ENCODE measurements around the gene CBS.
A peak's percentile ranks its signal among the peaks of the same experiment; 100 is the strongest.
"Not testable (repeated sequence)": the region's sequence is repeated elsewhere in the genome, so short reads cannot be mapped to it uniquely, and the experiment has no call there.

Gene CBS

DNA sequence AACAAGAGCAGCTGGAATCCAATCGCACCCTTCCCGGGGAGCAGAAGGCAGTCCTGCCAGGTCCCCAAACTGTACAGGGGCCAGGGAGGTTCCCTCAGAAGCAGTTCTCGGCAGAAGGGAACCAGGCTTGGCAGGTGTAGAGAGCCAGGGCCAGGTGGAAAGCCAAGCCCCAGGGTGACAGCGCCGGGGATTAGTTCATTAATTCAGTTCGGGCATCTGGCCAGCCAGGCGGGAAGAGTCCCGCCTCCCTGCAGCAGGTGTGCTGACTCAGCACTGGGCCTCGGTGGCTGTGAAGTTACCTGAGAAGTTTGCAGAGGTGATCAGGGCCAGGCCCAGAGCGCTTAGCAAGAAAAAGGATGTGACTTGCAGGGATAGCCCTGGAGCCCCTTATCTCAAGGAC, 6.0 kb downstream of the CBS start:
- DNase-seq: not testable (repeated sequence)

DNA sequence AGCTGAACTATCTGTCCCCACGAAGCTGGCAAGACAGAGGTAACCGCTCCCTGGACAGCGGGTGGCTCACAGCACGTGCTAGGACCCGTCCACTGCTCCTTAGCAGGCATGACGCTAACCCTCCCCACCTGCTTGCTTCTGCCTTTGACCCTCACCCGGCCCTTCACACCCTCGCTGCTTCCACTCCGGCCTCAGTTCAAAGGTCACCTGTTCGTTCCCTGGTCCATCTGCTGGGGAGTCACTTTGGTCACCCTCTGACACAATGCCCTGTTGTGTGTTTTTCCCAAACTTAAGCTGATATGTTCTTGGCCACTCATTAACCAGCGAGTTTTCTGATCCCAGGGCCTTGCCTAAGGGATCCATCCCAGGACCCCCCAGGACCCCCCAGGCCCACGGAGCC, 7.6 kb downstream of the CBS start:
- not testable (repeated sequence) for DNase-seq

DNA sequence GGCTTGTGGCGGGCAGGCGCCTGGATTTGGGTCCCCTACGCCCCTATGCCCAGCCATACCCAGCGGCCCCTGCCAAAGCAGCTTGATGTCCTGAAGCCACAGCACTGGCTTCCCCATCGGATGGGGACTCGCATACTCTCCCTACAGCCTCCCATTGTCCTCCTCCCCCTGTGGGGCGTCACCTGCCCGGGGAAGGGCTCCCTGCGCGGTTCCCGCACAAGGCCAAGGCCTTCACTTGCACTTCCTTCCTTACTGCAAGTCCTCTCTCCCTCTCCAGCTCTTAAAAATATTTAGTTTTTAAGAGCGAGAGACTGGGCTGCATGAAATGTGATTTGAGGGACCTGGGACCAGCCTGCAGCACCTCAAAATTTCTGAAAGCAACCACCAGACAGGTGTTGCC, 8.9 kb downstream of the CBS start:
- not testable (repeated sequence) for DNase-seq

DNA sequence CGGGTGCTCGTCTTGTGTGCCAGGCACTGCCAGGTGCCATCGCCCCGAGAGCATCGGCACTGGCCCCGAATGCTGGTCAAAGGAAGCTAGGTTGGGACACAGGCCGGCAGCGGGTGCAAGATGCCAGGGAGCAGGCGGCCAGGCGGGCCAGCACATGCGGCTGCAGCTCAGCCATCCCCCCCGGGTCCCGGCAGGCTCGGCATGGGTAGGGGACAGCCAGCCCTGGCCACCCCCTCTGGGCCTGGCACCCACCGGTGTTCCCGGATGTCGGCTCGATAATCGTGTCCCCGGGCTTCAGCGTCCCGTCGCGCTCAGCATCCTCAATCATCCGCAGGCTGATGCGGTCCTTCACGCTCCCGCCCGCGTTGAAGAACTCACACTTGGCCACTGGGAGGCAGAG, 9.6 kb downstream of the CBS start:
- DNase-seq: not testable (repeated sequence)

GRCh38 chr21:43064265-43064917, 11.2 kb downstream of the CBS start:
- DNase-seq: not testable (repeated sequence)

GRCh38 chr21:43062955-43063664, 12.5 kb downstream of the CBS start:
- DNase-seq: not testable (repeated sequence)

DNA sequence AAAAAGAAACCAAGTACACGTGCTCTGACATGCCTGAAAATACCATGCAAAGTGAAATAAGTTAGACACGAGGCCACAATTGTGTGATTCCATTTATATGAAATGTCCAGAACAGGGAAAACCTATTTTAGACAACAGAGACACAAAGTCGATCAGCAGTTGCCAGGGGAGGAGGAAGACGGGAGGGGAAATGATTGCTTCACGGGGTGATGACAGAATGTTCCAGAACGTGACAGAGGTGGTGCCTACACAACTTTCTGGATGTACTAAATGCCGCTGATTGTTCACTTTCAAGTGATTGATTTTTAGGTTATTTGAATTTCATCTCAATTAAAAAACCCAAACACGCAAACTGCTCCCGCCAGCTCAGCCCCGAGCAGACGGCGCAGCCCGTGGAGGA, 22.5 kb downstream of the CBS start:
- DNase-seq: not testable (repeated sequence)

DNA sequence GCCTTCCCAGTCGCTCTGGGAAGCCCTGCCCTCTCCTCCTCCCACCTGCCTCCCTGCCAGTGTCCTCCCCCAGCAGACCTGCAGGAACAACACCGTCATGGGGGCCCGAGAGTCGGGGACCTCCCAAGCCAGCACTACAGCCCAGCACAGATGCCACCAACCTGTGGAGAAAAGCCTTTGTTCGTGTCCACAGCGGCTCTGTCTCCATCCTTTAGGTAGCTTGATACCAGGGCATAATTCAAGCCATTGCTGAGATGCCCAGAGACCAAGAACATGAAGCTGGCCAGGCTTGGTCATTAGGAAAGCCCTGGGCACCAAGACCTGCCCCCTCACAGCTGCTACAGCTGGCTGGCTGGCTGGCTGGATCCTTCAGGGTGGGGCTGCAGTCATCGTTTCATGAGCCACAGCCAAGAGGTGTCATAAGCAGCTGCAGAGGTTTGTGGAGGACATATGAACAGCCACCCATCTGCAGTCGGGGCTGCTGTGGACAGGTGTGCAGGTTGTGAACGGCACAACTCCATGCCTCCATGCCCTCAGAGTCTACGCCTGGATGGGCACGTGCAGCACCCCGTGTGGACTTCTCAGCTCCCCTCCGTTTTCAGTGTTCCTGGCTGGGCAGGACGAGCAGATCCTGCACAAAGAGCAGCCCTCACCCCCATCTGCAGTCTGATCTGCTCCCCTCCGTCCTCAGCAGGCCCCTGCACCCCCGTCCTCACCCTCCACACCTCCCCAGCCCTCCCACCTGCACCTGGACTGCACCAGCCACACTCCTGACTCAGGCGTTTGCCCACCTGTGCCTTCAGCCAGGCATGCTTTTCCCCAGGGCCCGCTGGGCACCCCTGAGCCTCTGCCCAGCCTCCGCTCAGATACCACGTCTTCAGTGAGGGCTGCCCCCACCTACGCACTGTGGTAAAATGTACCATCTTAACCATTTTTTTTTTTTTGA, 29.5 kb downstream of the CBS start:
- peak; percentile 45 for DNase-seq

DNA sequence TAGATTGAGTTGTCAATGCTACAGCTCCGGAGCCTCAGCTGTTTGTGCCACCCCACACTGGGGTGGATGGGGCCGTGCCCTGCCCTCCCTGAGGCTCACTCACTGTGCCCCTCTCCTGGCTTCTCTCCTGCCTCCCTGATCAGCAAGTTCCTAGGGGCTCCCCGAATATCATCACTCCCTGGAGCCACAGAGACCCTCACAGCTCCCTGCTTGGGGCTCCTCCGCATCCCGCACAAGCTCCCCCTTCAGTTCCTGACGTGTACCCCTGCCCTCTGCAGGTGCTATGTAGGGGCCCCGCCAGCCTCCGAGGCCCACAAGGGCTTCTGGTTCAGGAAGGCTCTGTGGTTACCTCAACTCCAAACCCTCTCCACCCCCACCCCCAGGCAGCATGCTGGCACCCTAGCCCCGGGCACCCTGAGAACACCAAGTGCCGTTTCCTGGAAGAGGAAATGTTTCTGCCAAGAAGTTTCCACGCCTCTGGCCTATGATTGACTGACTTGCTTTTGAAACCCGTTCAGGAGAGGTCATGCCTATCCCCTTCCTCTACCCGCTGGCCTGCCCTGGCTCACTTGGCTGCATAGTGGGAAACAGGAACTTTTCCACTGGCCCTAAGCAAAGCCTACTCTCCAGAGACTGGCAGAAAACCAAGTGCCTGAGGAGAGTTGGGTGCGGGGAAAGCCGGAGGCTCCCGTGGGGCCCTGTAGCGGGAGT, 30.3 kb downstream of the CBS start:
- not testable (repeated sequence) for DNase-seq

- DNase-seq: not testable (repeated sequence)
Observed at GRCh38 chr21:43044547-43044946, 31.1 kb downstream of the CBS start.

- DNase-seq: not testable (repeated sequence)
Observed at GRCh38 chr21:43043291-43043690, 32.3 kb downstream of the CBS start.

DNA sequence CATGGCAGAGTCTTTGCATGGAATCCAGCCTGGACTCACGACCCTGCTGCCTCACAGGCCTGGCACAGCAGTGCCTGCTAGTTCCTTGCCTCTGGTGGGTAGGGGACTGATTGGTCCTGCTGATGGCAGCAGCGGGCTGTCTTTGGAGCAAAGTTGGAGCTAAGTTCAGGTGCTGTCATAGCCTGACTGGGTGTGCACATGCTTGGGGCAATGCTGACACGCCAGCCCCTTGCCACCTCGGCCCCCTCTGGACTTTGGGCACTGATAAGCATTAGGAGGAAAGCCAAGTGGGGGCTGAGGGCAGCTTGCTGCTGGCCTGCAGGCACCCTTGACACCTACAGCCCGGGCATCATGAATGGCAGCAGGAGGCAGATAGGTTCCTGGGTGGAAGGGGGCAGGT, 33.5 kb downstream of the CBS start:
- not testable (repeated sequence) for DNase-seq

GRCh38 chr21:43038659-43039044, 37.0 kb downstream of the CBS start:
- not testable (repeated sequence) for DNase-seq

GRCh38 chr21:43037918-43038658, 37.5 kb downstream of the CBS start:
- DNase-seq: not testable (repeated sequence)

- DNase-seq: not testable (repeated sequence)
Observed at GRCh38 chr21:43036889-43037288, 38.7 kb downstream of the CBS start.

DNA sequence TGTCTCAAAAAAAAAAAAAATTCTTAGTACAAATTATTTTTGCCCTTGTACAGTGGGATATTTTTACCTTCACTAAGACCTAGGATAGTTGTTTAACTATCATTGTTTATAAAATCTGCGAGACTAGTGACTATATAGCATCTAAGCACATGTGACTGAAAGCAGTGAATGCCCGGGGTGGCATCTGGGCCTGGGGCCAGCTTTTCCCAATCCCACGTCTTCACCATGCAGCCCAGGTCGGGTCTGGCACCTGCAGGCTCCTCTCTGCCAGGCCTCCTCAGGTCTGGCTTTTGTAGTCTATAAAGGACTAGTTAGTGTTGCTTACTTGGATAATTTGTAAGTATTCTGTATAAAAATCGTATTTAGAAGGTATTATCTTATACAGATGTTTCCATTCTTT, 40.8 kb downstream of the CBS start:
- DNase-seq: no peak

DNA sequence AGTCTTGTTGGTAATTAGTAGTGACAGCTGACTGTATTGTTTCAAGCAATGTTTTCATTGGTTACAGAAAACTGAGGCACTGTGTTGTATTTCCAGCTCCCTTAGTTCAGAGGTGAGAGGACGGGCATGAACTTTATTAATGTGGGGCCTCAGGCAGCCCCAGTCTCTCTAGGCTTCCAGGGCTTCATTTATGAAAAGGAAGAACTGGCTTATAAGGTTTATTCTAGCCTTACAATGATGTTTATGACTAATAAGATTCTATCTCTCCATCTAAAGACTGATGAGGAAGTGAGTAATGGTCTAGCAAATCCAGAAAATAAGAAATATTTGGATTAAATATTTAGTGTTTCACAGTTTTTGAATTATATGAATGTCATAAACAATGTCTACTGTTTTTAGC, 41.5 kb downstream of the CBS start:
- DNase-seq: no peak

- no peak for DNase-seq
Observed at GRCh38 chr21:43031121-43031619, 44.5 kb downstream of the CBS start.

DNA sequence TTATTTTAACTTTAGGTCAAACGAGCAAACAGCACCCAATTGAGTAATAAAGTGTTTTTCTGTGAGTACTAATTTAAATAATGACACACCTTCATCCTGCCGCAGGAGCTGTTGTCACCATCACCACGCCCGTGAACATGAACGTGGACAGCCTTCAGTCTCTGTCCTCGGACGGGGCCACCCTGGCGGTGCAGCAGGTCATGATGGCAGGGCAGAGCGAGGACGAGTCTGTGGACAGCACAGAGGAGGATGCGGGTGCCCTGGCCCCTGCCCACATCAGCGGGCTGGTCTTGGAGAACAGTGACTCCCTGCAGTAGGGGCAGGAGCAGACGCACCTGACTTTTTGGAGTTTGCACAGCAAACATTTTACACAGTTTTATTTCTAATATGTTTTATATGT, 45.9 kb downstream of the CBS start:
- no peak for DNase-seq

GRCh38 chr21:43027846-43028731, 47.5 kb downstream of the CBS start:
- DNase-seq: no peak

Measured in right kidney (tissue), 1 donor.